ENCODE measurements around the gene RPTN. TPM values are rescaled to one million over a fixed set of nuclear protein-coding genes. Genes with fewer than 3 reads are reported as not detected.

The RPTN gene
- polyA plus RNA-seq, 1 of the 3 experiments (the other 2 are of a cell fraction), result not detected

GRCh38 chr1:152148981-152149380 lies 10.0 kb downstream of the RPTN start:
- TF ChIP-seq IRF3 (IDR thresholded peaks at IDR 0.05; ENCODE audit: low read depth, low read length) (no peak), SMC3 (IDR thresholded peaks at IDR 0.05; ENCODE audit: low read depth, low read length) (no peak), ELF1 (IDR thresholded peaks at IDR 0.05) (no peak), RFX5 (IDR thresholded peaks at IDR 0.05; ENCODE audit: low read length) (no peak), EZH2phosphoT487 (IDR thresholded peaks at IDR 0.05; ENCODE audit: borderline replicate concordance, low read depth) (no peak), FOXM1 (IDR thresholded peaks at IDR 0.05; ENCODE audit: low read depth) (no peak), MEF2A (IDR thresholded peaks at IDR 0.05; ENCODE audit: borderline replicate concordance, low read depth) (no peak), USF2 (IDR thresholded peaks at IDR 0.05; ENCODE audit: borderline replicate concordance, low read depth, low read length) (no peak), TAF1 (IDR thresholded peaks at IDR 0.05; ENCODE audit: borderline replicate concordance, low read depth, low read length) (no peak), NRF1 (IDR thresholded peaks at IDR 0.05; ENCODE audit: low read depth, low read length) (no peak), RCOR1 (IDR thresholded peaks at IDR 0.05; ENCODE audit: low read length) (no peak), FOXJ3 (CRISPR knock-in tag; IDR thresholded peaks at IDR 0.05) (no peak), USF1 (IDR thresholded peaks at IDR 0.05; ENCODE audit: borderline replicate concordance, low read depth) (no peak), FOSL2 (IDR thresholded peaks at IDR 0.05; ENCODE audit: borderline replicate concordance, low read depth) (no peak), YY1 (IDR thresholded peaks at IDR 0.05; ENCODE audit: low read depth) (no peak), CTCF (IDR thresholded peaks at IDR 0.05) (no peak), GATA2 (CRISPR knock-in tag; IDR thresholded peaks at IDR 0.05) (no peak), MAX (IDR thresholded peaks at IDR 0.05; ENCODE audit: low read depth) (no peak)
- H3K9me2 ChIP-seq, result no peaks in the 10 kb centered on the region
- H2AFZ ChIP-seq (ENCODE audit: low read depth), result no peak overlapping the region
- ChIA-PET POLR2A (no interaction called here), CTCF (interaction anchor here (1.2 to 1.8 kb wide), 2 partner anchors 37 to 309 kb away, joined by 6 read pairs; no protein-coding TSS in a partner anchor)
- no peaks in the 10 kb centered on the region for H3F3A ChIP-seq (replicated peaks; ENCODE audit: insufficient read depth)
- no peak overlapping the region for H3K27ac ChIP-seq (ENCODE audit: low read depth in 2 of 2, low read length in 1 of 2)
- H3K9me3 ChIP-seq, result no peaks in the 10 kb centered on the region
- H3K9ac ChIP-seq, result no peak overlapping the region
- H3K36me3 ChIP-seq (replicated peaks in 1 of 2; ENCODE audit: control insufficient read depth in 1 of 2, insufficient read depth in 2 of 2, low read length in 1 of 2), result no peaks in the 10 kb centered on the region
- WGBS (ENCODE audit: low lambda C conversion rate), result 0% methylated on average over 1 of the region's 1 CpG
- no peaks in the 10 kb centered on the region for H3K27me3 ChIP-seq (ENCODE audit: insufficient read depth)
- H3K4me3 ChIP-seq (ENCODE audit: low read depth in 2 of 2, low read length in 1 of 2), result no peak overlapping the region
- H3K4me2 ChIP-seq, result no peak overlapping the region
- H3K79me2 ChIP-seq (ENCODE audit: insufficient read depth), result no peaks in the 10 kb centered on the region
- no peak for DNase-seq
- no peaks in the 10 kb centered on the region for H4K20me1 ChIP-seq (ENCODE audit: insufficient read depth)
- no peaks in the 10 kb centered on the region for H3K4me1 ChIP-seq (ENCODE audit: control insufficient read depth in 1 of 2, insufficient read depth in 2 of 2, low read depth in 1 of 2, low read length in 1 of 2)

Measured in SK-N-SH (cell line).